Dermis microvascular lymphatic vessel endothelial cell (primary cell): ENCODE measurements around the gene COL13A1. TPM values are rescaled to one million over a fixed set of nuclear protein-coding genes. Genes with fewer than 3 reads are reported as not detected.

Source experiments
- DNase-seq, 2 donors: peaks; one replicate each; pipeline versions ENCODE4 v3.0.0 to v3.0.0-alpha.2; 2010; ENCODE audit warnings: low read depth in 2 of 2
- total RNA-seq: library from RNA; depleted of rRNA; stranded (reverse); fragments of >200 nt; gene quantifications from 2 replicates; pipeline ENCODE4 v1.2.1, GENCODE V29; 2014

The COL13A1 gene
- total RNA-seq, 1 donor from 2014 or later, result 4.7 TPM

GRCh38 chr10:69866688-69867461 is 65.2 kb downstream of the COL13A1 start:
- peak in 1 of 2 donors; percentile 84 for DNase-seq

GRCh38 chr10:69867699-69868558 is 66.2 kb downstream of the COL13A1 start:
- DNase-seq, result no peak

- no peak for DNase-seq
These were observed 67.1 kb downstream of the COL13A1 start for GRCh38 chr10:69868821-69869220.

GRCh38 chr10:69869291-69869961 is 67.7 kb downstream of the COL13A1 start:
- DNase-seq, result peak; percentile 15 to 40

GRCh38 chr10:69870591-69870990 is 68.9 kb downstream of the COL13A1 start:
- peak in 1 of 2 donors; percentile 53 for DNase-seq

GRCh38 chr10:69871074-69871473 is 69.4 kb downstream of the COL13A1 start:
- DNase-seq, result no peak

- no peak for DNase-seq
These were observed 70.6 kb downstream of the COL13A1 start for GRCh38 chr10:69872323-69872722.

GRCh38 chr10:69873135-69873639 is 71.5 kb downstream of the COL13A1 start:
- DNase-seq, result no peak

GRCh38 chr10:69874449-69874848 is 72.7 kb downstream of the COL13A1 start:
- peak; percentile 15 to 61 for DNase-seq

- DNase-seq, result no peak
These were observed 74.2 kb downstream of the COL13A1 start for GRCh38 chr10:69875856-69876255.

- DNase-seq, result no peak
These were observed 74.6 kb downstream of the COL13A1 start for GRCh38 chr10:69876286-69876685.

GRCh38 chr10:69876931-69877330 is 75.2 kb downstream of the COL13A1 start:
- DNase-seq, result no peak

GRCh38 chr10:69878038-69878437 is 76.3 kb downstream of the COL13A1 start:
- DNase-seq, result no peak

- DNase-seq, result no peak
These were observed 77.2 kb downstream of the COL13A1 start for GRCh38 chr10:69878951-69879350.

GRCh38 chr10:69879634-69880257 is 78.0 kb downstream of the COL13A1 start:
- no peak for DNase-seq

- no peak for DNase-seq
These were observed 78.8 kb downstream of the COL13A1 start for GRCh38 chr10:69880301-69881081.

- DNase-seq, result no peak
These were observed 79.5 kb downstream of the COL13A1 start for GRCh38 chr10:69881202-69881601.

GRCh38 chr10:69883310-69884023 is 81.8 kb downstream of the COL13A1 start:
- DNase-seq, result no peak

- DNase-seq, result no peak
These were observed 82.3 kb downstream of the COL13A1 start for GRCh38 chr10:69884024-69884367.

GRCh38 chr10:69884686-69885085 is 83.0 kb downstream of the COL13A1 start:
- DNase-seq, result no peak
